ENCODE data around the gene CA11. TPM values are rescaled to one million over a fixed set of nuclear protein-coding genes. Genes with fewer than 3 reads are reported as not detected.
A peak's percentile ranks its signal among the peaks of the same experiment; 100 is the strongest.

Gene CA11
- total and polyA plus RNA-seq, 4 experiments from 2014 or later: 5.0 to 15.4 (median 11.5) TPM

GRCh38 chr19:48629599-48630295 lies 16.2 kb downstream of the CA11 start:
- DNase-seq: no peak
- Mint-ChIP-seq H3K9me3 (no peaks in the 10 kb centered on the region), H3K36me3 (peaks cover 14 to 42% of the 10 kb centered on the region in 2 donors), H3K4me1 (peaks cover 8 to 44% (median 21%) of the 10 kb centered on the region in 4 donors), H3K27me3 (no peaks in the 10 kb centered on the region), H3K27ac (peak overlapping the region in 1 of 7 donors; percentile 59), H3K4me3 (no peak overlapping the region)
- intact Hi-C loops (cut with micrococcal nuclease): no loop called here
- Histone ChIP-seq H3K4me3 (ENCODE audit: low read length in 2 of 2) (no peak overlapping the region), H3K27ac (ENCODE audit: low read depth, low read length) (no peak overlapping the region), H3K9me3 (ENCODE audit: control insufficient read depth in 1 of 2, low read length in 2 of 2) (no peaks in the 10 kb centered on the region), H3K27me3 (ENCODE audit: insufficient read depth, low read length) (no peaks in the 10 kb centered on the region), H3K4me1 (ENCODE audit: insufficient read depth, low read length) (peaks cover 23% of the 10 kb centered on the region), H3K36me3 (ENCODE audit: insufficient read depth, low read length) (peaks cover 35% of the 10 kb centered on the region)
- CTCF ChIA-PET (ENCODE audit: partially characterized antibody): no interaction called here
- POLR2A ChIA-PET (ENCODE audit: partially characterized antibody): interaction anchor here (1.1 to 6.4 kb wide), 5 partner anchors 7 to 15 kb away, joined by 4 to 76 read pairs (median 29); partner anchors contain the start of genes CA11, DBP, FAM83E and RPL18

DNA sequence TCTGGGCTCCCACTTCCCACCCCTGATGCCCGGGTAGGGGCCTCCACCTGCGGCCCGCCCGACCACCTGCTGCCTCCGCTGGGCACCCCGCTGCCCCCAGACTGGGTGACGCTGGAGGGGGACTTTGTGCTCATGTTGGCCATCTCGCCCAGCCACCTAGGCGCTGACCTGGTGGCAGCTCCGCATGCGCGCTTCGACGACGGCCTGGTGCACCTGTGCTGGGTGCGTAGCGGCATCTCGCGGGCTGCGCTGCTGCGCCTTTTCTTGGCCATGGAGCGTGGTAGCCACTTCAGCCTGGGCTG lies 16.7 kb downstream of the CA11 start:
- no peak overlapping the region for H3K4me3 Mint-ChIP-seq
- H3K9me3 Mint-ChIP-seq: no peaks in the 10 kb centered on the region
- no peaks in the 10 kb centered on the region for H3K27me3 ChIP-seq (ENCODE audit: insufficient read depth, low read length)
- peak in 1 of 5 donors; percentile 5 for DNase-seq
- H3K4me3 ChIP-seq (ENCODE audit: low read length in 2 of 2): no peak overlapping the region
- intact Hi-C loops (cut with micrococcal nuclease): no loop called here
- peaks cover 14 to 38% of the 10 kb centered on the region in 2 donors for H3K36me3 Mint-ChIP-seq
- no peaks in the 10 kb centered on the region for H3K9me3 ChIP-seq (ENCODE audit: control insufficient read depth in 1 of 2, low read length in 2 of 2)
- ChIA-PET POLR2A (ENCODE audit: partially characterized antibody) (interaction anchor here (1.1 to 6.4 kb wide), 4 partner anchors 8 to 15 kb away, joined by 4 to 76 read pairs (median 30); partner anchors contain the start of genes CA11, DBP, FAM83E and RPL18), CTCF (ENCODE audit: partially characterized antibody) (no interaction called here)
- H3K36me3 ChIP-seq (ENCODE audit: insufficient read depth, low read length): peaks cover 35% of the 10 kb centered on the region
- peaks cover 8 to 40% (median 22%) of the 10 kb centered on the region in 4 donors for H3K4me1 Mint-ChIP-seq
- no peaks in the 10 kb centered on the region for H3K27me3 Mint-ChIP-seq
- no peak overlapping the region for H3K27ac ChIP-seq (ENCODE audit: low read depth, low read length)
- peaks cover 24% of the 10 kb centered on the region for H3K4me1 ChIP-seq (ENCODE audit: insufficient read depth, low read length)
- H3K27ac Mint-ChIP-seq: no peak overlapping the region

DNA sequence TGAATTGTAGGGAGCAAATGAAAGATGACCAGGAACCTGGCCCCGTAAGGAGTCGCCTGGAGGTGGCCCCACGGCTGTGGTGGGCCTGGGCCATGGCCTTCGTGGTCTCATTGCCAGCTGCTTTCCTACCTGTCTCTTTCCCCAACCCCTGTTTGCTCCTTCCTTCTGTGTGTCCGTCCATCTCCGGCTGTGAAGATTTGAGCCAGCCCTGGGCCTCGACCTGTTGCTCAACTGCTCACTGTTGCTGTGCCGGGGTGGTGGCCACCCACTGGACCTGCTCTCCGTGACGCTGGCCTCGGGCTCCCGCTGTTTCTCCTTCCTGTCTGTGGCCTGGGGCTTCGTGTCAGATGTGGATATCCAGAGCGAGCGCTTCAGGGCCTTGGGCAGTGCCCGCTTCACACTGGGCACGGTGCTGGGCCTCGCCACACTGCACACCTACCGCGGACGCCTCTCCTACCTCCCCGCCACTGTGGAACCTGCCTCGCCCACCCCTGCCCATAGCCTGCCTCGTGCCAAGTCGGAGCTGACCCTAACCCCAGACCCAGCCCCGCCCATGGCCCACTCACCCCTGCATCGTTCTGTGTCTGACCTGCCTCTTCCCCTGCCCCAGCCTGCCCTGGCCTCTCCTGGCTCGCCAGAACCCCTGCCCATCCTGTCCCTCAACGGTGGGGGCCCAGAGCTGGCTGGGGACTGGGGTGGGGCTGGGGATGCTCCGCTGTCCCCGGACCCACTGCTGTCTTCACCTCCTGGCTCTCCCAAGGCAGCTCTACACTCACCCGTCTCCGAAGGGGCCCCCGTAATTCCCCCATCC lies 17.3 kb downstream of the CA11 start:
- Mint-ChIP-seq H3K4me3 (no peak overlapping the region), H3K9me3 (no peaks in the 10 kb centered on the region), H3K36me3 (peaks cover 14 to 39% of the 10 kb centered on the region in 2 donors), H3K4me1 (peaks cover 8 to 39% (median 24%) of the 10 kb centered on the region in 4 donors), H3K27ac (peak overlapping the region in 2 of 7 donors; percentile 57 to 62), H3K27me3 (no peaks in the 10 kb centered on the region)
- intact Hi-C loops (cut with micrococcal nuclease): no loop called here
- POLR2A ChIA-PET (ENCODE audit: partially characterized antibody): interaction anchor here (0.9 to 6.4 kb wide), 7 partner anchors 8 to 115 kb away, joined by 3 to 76 read pairs (median 13); partner anchors contain the start of genes CA11, DBP, FAM83E and RPL18
- CTCF ChIA-PET (ENCODE audit: partially characterized antibody): no interaction called here
- Histone ChIP-seq H3K9me3 (ENCODE audit: control insufficient read depth in 1 of 2, low read length in 2 of 2) (no peaks in the 10 kb centered on the region), H3K27ac (ENCODE audit: low read depth, low read length) (no peak overlapping the region), H3K4me3 (ENCODE audit: low read length in 2 of 2) (no peak overlapping the region), H3K36me3 (ENCODE audit: insufficient read depth, low read length) (peaks cover 35% of the 10 kb centered on the region), H3K4me1 (ENCODE audit: insufficient read depth, low read length) (peaks cover 21% of the 10 kb centered on the region), H3K27me3 (ENCODE audit: insufficient read depth, low read length) (no peaks in the 10 kb centered on the region)
- DNase-seq: no peak

DNA sequence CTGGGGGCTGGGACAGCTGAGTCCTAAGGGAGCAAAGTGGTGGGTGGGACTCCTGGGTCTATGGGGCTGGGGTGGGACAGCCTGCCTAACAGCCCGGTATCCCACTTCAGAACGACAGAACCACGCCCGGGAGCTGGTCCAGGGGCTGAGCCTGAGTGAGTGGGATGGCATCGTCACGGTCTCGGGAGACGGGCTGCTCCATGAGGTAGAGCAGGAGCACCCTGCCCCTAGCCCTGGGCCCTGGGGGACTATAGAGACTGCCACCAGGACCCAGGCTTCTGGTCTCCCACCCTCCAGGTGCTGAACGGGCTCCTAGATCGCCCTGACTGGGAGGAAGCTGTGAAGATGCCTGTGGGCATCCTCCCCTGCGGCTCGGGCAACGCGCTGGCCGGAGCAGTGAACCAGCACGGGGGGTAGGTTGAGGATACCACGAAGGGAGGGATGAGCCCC lies 18.1 kb downstream of the CA11 start:
- no peaks in the 10 kb centered on the region for H3K9me3 Mint-ChIP-seq
- Histone ChIP-seq H3K36me3 (ENCODE audit: insufficient read depth, low read length) (peaks cover 28% of the 10 kb centered on the region), H3K4me3 (ENCODE audit: low read length in 2 of 2) (no peak overlapping the region), H3K27ac (ENCODE audit: low read depth, low read length) (no peak overlapping the region), H3K9me3 (ENCODE audit: control insufficient read depth in 1 of 2, low read length in 2 of 2) (no peaks in the 10 kb centered on the region), H3K4me1 (ENCODE audit: insufficient read depth, low read length) (peaks cover 21% of the 10 kb centered on the region), H3K27me3 (ENCODE audit: insufficient read depth, low read length) (no peaks in the 10 kb centered on the region)
- no peaks in the 10 kb centered on the region for H3K27me3 Mint-ChIP-seq
- H3K4me3 Mint-ChIP-seq: no peak overlapping the region
- POLR2A ChIA-PET (ENCODE audit: partially characterized antibody): interaction anchor here (0.9 to 5.2 kb wide), 5 partner anchors 8 to 114 kb away, joined by 3 to 32 read pairs (median 13); partner anchors contain the start of genes CA11, DBP, RPL18 and SPHK2
- H3K36me3 Mint-ChIP-seq: peaks cover 14 to 39% of the 10 kb centered on the region in 2 donors
- CTCF ChIA-PET (ENCODE audit: partially characterized antibody): interaction anchor here (1.4 kb wide), 1 partner anchor 9 kb away, joined by 4 read pairs; the partner anchor contains the start of gene DBP
- intact Hi-C loops (cut with micrococcal nuclease): no loop called here
- DNase-seq: no peak
- H3K4me1 Mint-ChIP-seq: peaks cover 13 to 37% (median 29%) of the 10 kb centered on the region in 4 donors
- H3K27ac Mint-ChIP-seq: peak overlapping the region in 1 of 7 donors; percentile 42

GRCh38 chr19:48627201-48627864 lies 18.7 kb downstream of the CA11 start:
- ChIA-PET POLR2A (ENCODE audit: partially characterized antibody) (interaction anchor here (0.7 to 5.2 kb wide), 6 partner anchors 8 to 113 kb away, joined by 3 to 32 read pairs (median 8); partner anchors contain the start of genes CA11, DBP, RPL18 and SPHK2), CTCF (ENCODE audit: partially characterized antibody) (interaction anchor here (1.4 kb wide), 1 partner anchor 10 kb away, joined by 4 read pairs; the partner anchor contains the start of gene DBP)
- peaks cover 9 to 37% of the 10 kb centered on the region in 2 donors for H3K36me3 Mint-ChIP-seq

GRCh38 chr19:48625891-48626327 lies 20.1 kb downstream of the CA11 start:
- Histone ChIP-seq H3K27me3 (ENCODE audit: insufficient read depth, low read length) (no peaks in the 10 kb centered on the region), H3K36me3 (ENCODE audit: insufficient read depth, low read length) (peaks cover 12% of the 10 kb centered on the region), H3K9me3 (ENCODE audit: control insufficient read depth in 1 of 2, low read length in 2 of 2) (no peaks in the 10 kb centered on the region), H3K4me3 (ENCODE audit: low read length in 2 of 2) (no peak overlapping the region), H3K4me1 (ENCODE audit: insufficient read depth, low read length) (peaks cover 16% of the 10 kb centered on the region), H3K27ac (ENCODE audit: low read depth, low read length) (no peak overlapping the region)
- POLR2A ChIA-PET (ENCODE audit: partially characterized antibody): interaction anchor here (3.2 to 6.6 kb wide), 2 partner anchors 8 to 19 kb away, joined by 13 to 61 read pairs; partner anchors contain the start of gene CA11
- no peak for DNase-seq
- Mint-ChIP-seq H3K9me3 (no peaks in the 10 kb centered on the region), H3K27me3 (no peaks in the 10 kb centered on the region), H3K4me3 (no peak overlapping the region), H3K36me3 (peaks cover 7 to 31% of the 10 kb centered on the region in 2 donors), H3K4me1 (peaks cover 16 to 42% (median 26%) of the 10 kb centered on the region in 4 donors), H3K27ac (peak overlapping the region in 1 of 7 donors; percentile 65)
- intact Hi-C loops (cut with micrococcal nuclease): no loop called here
- CTCF ChIA-PET (ENCODE audit: partially characterized antibody): no interaction called here

More at GRCh38 chr19:48627201-48627864, 18.7 kb downstream of the CA11 start:
- H3K9me3 Mint-ChIP-seq: no peaks in the 10 kb centered on the region
- no peaks in the 10 kb centered on the region for H3K27me3 ChIP-seq (ENCODE audit: insufficient read depth, low read length)
- H3K9me3 ChIP-seq (ENCODE audit: control insufficient read depth in 1 of 2, low read length in 2 of 2): no peaks in the 10 kb centered on the region
- H3K4me3 Mint-ChIP-seq: no peak overlapping the region
- H3K4me1 ChIP-seq (ENCODE audit: insufficient read depth, low read length): peaks cover 16% of the 10 kb centered on the region
- H3K4me3 ChIP-seq (ENCODE audit: low read length in 2 of 2): no peak overlapping the region
- DNase-seq: peak in 1 of 5 donors; percentile 68
- H3K27me3 Mint-ChIP-seq: no peaks in the 10 kb centered on the region
- intact Hi-C loops (cut with micrococcal nuclease): no loop called here
- H3K27ac Mint-ChIP-seq: peak overlapping the region in 3 of 7 donors; percentile 30 to 63 (median 42)
- H3K4me1 Mint-ChIP-seq: peaks cover 13 to 34% (median 26%) of the 10 kb centered on the region in 4 donors
- peaks cover 23% of the 10 kb centered on the region for H3K36me3 ChIP-seq (ENCODE audit: insufficient read depth, low read length)
- H3K27ac ChIP-seq (ENCODE audit: low read depth, low read length): no peak overlapping the region

Measured in CD4-positive, alpha-beta memory T cell (primary cell).